Cardiac muscle cell (in vitro differentiated cells and primary cell): ENCODE data around the gene COL8A1. TPM values are rescaled to one million over a fixed set of nuclear protein-coding genes. Genes with fewer than 3 reads are reported as not detected.

ENCODE experiments used
- DNase-seq, 2 donors: peaks; one replicate each; pipeline versions ENCODE4 v3.0.0 to v3.0.0-alpha.2; 2010 to 2017; ENCODE audit warnings: low read depth in 1 of 2, low spot score in 1 of 2
- H3K27ac ChIP-seq: fragments of 200-600 bp; sonication (generic); 2 replicates; pipeline ENCODE4 v1.5.1; 2016
- H3K27me3 ChIP-seq: fragments of 200-600 bp; sonication (generic); 2 replicates; pipeline ENCODE4 v1.6.0; 2016; ENCODE audit warnings: control low read depth
- H3K36me3 ChIP-seq: fragments of 200-600 bp; sonication (generic); 2 replicates; pipeline ENCODE4 v1.5.1; 2016; ENCODE audit warnings: control low read depth
- H3K4me1 ChIP-seq: fragments of 200-600 bp; sonication (generic); 2 replicates; pipeline ENCODE4 v1.8.1; 2017; ENCODE audit warnings: low read depth, mild to moderate bottlenecking, mixed run types
- H3K4me3 ChIP-seq: fragments of 200-600 bp; sonication (generic); 2 replicates; pipeline ENCODE4 v1.5.1; 2016; ENCODE audit warnings: mild to moderate bottlenecking
- H3K9me3 ChIP-seq: fragments of 200-600 bp; sonication (generic); 2 replicates; pipeline ENCODE4 v1.5.1; 2017; ENCODE audit warnings: low read depth, mild to moderate bottlenecking, control low read depth
- polyA plus RNA-seq: library from polyadenylated mRNA; unstranded; fragments of >200 nt; fragmentation: Nextera tagmentation; extraction: Ambion mirVana; gene quantifications from 2 replicates; pipeline ENCODE4 v1.2.1, GENCODE V29; 2016
- total RNA-seq: library from RNA; depleted of rRNA; stranded (reverse); fragments of >200 nt; gene quantifications from 2 replicates; pipeline ENCODE4 v1.2.3, GENCODE V29; 2016
- TF ChIP-seq, protein P1 (sequence below): IDR thresholded peaks from 2 replicates; pipeline ENCODE4 v1.5.1; 2012; ENCODE audit warnings: low read depth, mild to moderate bottlenecking, low read length

The COL8A1 gene
- total and polyA plus RNA-seq, 2 experiments from 2014 or later = 1.5 to 5.1 TPM

DNA sequence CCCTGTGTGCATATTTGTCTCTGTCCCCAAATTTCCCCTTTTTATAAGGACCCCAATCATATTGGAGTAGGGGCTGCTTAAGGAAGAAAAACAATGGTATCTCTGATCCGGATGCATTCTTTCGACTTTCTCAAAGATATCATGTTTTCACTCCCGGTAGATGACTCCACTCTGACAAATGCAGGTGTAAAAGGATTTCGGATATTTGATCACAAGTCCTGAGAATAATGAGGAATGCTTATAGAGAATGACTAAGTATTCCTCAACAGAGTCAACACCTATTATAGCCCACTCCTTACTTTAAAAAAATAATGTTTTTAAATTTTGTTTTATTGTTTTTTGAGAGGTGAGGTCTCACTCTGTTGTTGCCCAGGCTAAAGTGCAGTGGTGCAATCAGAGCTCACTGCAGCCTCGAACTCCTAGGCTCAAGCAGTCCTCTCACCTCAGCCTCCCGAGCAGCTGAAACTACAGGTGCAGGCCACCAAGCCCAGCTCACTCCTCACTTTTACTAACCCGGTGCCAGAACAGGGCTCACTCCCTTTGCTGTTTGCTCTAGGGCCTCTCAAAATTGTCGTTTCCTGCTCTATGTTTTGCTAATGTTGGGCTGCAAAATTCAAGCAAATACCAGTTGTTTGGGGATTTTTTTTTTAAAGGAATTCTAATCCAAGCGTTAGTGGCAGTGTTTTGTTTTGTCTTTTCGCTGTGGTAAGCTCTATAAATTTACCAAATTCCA, 24.6 kb downstream of the COL8A1 start:
- TF ChIP-seq, protein P1, sequence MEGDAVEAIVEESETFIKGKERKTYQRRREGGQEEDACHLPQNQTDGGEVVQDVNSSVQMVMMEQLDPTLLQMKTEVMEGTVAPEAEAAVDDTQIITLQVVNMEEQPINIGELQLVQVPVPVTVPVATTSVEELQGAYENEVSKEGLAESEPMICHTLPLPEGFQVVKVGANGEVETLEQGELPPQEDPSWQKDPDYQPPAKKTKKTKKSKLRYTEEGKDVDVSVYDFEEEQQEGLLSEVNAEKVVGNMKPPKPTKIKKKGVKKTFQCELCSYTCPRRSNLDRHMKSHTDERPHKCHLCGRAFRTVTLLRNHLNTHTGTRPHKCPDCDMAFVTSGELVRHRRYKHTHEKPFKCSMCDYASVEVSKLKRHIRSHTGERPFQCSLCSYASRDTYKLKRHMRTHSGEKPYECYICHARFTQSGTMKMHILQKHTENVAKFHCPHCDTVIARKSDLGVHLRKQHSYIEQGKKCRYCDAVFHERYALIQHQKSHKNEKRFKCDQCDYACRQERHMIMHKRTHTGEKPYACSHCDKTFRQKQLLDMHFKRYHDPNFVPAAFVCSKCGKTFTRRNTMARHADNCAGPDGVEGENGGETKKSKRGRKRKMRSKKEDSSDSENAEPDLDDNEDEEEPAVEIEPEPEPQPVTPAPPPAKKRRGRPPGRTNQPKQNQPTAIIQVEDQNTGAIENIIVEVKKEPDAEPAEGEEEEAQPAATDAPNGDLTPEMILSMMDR = no peak
- H3K4me1 ChIP-seq = no peaks in the 10 kb centered on the region
- no peak for DNase-seq
- H3K27ac ChIP-seq = no peak overlapping the region
- no peaks in the 10 kb centered on the region for H3K27me3 ChIP-seq
- H3K9me3 ChIP-seq = no peaks in the 10 kb centered on the region
- no peak overlapping the region for H3K4me3 ChIP-seq
- H3K36me3 ChIP-seq = no peaks in the 10 kb centered on the region

DNA sequence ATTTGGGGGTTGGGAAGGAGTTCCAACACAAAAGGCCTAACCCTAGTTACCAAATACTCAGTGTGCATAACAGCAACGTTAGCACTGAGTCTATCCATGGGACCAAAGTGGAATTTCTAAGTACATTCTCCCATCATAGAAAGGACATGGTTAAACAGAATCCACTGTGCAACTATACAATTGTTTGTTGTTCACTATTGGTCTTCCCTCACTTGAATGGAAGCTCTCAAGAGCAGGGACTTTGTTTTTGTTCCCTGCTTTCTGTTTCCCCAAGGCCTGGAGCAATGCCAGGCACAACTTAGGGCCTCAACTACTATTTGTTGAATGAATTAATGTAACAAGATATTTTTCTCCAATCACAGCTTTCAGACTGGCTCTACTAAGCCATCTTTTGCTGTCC, 25.6 kb downstream of the COL8A1 start:
- TF ChIP-seq, protein P1 = no peak
- Histone ChIP-seq H3K4me1 (no peaks in the 10 kb centered on the region), H3K27me3 (no peaks in the 10 kb centered on the region), H3K27ac (no peak overlapping the region), H3K4me3 (no peak overlapping the region), H3K36me3 (no peaks in the 10 kb centered on the region), H3K9me3 (no peaks in the 10 kb centered on the region)
- no peak for DNase-seq

DNA sequence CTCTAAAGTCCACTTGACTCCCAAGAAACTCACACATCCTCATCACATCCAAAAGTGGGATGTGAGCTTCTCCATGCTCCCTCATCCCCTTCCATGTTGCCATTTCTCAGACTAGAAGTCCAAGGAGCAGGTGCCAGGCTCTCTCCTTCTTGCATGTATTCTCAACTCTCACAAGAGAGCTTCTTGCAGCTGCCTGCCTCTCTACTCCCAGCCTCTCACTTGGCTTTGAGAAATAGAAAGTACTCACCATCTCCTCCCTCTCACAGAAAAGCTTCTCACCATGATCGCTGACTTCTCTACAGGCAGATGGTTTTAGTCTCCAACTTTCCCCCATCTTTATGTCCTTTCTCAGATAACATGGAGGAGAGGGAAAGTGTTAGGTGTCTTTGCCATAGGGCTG, 26.6 kb downstream of the COL8A1 start:
- TF ChIP-seq, protein P1 = no peak
- Histone ChIP-seq H3K36me3 (no peaks in the 10 kb centered on the region), H3K27ac (no peak overlapping the region), H3K27me3 (no peaks in the 10 kb centered on the region), H3K4me3 (no peak overlapping the region), H3K4me1 (no peaks in the 10 kb centered on the region), H3K9me3 (no peaks in the 10 kb centered on the region)
- no peak for DNase-seq

DNA sequence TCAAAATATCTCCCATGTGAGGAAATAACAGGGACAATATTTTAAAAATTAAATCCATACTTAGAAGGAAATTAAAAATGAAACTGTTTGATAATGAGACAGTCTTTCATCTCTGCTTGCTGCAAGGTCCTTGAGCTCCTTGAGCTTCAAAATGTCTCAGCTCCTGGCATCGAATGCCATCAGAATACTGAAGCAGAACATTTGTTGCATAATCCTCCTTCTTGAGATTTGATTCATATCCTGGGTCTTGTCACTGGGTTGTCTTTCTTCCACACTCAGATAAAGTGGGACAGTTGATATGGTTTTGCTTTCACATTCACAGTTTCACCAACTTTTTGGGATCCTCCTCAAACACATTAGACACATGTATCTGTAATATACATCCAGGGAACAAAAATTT, 27.8 kb downstream of the COL8A1 start:
- Histone ChIP-seq H3K27me3 (no peaks in the 10 kb centered on the region), H3K4me1 (no peaks in the 10 kb centered on the region), H3K36me3 (no peaks in the 10 kb centered on the region), H3K4me3 (no peak overlapping the region), H3K9me3 (no peaks in the 10 kb centered on the region), H3K27ac (no peak overlapping the region)
- peak in 1 of 2 donors; percentile 58 for DNase-seq
- TF ChIP-seq, protein P1 = no peak

DNA sequence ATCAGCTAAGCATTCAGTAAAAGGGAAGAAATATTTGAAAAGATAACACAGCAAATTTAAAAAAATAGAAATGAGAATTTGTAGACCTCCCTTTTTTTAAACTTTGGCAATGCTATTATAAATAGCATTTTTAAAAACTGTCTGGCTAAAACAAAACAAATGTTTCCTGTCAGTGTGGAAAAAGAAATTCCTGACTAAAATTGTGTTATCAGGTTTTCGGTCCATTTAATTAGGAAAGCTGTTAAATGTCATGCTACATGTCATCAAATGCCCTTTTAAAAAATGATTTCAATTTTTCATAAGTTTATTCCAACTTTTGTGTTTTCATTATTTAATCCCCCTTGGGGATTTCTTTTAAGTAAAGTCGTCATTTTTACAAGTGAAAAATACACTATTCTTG, 29.6 kb downstream of the COL8A1 start:
- TF ChIP-seq, protein P1 = no peak
- H3K9me3 ChIP-seq = no peaks in the 10 kb centered on the region
- H3K27me3 ChIP-seq = no peaks in the 10 kb centered on the region
- H3K36me3 ChIP-seq = no peaks in the 10 kb centered on the region
- no peaks in the 10 kb centered on the region for H3K4me1 ChIP-seq
- no peak for DNase-seq
- H3K27ac ChIP-seq = no peak overlapping the region
- no peak overlapping the region for H3K4me3 ChIP-seq
